Measurements from ENCODE around the gene P3H2. TPM values are rescaled to one million over a fixed set of nuclear protein-coding genes. Genes with fewer than 3 reads are reported as not detected.

P3H2 gene
- total and polyA plus RNA-seq, 2 experiments from 2014 or later: 8.2 to 24.2 TPM

- no peak for TF ChIP-seq ETS1 (IDR thresholded peaks at IDR 0.05)
- TF ChIP-seq NANOG (IDR thresholded peaks at IDR 0.05; ENCODE audit: borderline replicate concordance): no peak
- TF ChIP-seq POLR2AphosphoS5 (IDR thresholded peaks at IDR 0.05; ENCODE audit: low read depth): no peak
- no peak for TF ChIP-seq EZH2phosphoT487 (IDR thresholded peaks at IDR 0.05; ENCODE audit: unreplicated experiment)
- no peak for TF ChIP-seq EZH2 (IDR thresholded peaks at IDR 0.05; ENCODE audit: low read depth, unreplicated experiment)
- TF ChIP-seq ZNF114 (CRISPR knock-in tag; IDR thresholded peaks at IDR 0.05): no peak
- no peak for TF ChIP-seq JUNB (IDR thresholded peaks at IDR 0.05; ENCODE audit: unreplicated experiment)
These were observed 2.7 kb downstream of the P3H2 start (continued) for GRCh38 chr3:190117981-190118380.

DNA sequence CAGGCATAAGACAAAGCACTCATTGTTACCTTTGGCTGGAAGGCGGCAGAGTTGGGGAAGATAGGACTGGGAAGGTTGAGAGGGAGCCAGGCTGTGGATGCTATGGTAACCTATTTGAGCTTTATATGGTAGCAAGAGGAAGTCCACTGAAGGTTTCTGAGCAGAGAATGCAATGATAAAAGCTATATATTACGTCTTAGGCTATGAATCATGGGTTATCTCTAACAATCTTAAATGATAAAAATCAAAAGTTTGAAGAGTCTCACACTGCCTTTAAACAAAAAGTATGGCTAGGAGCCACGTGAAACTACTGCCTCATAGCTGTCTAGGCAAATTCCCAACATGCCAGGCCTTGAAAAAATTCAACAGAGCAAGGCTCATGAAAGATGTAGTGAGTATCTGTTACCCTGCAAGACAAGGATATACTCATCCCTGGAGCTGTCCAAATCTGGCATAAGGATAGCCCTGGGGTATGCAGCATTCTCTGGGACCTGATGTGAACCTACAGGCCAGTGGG lies 4.1 kb downstream of the P3H2 start:
- Mint-ChIP-seq H3K27ac (no peak overlapping the region), H3K4me1 (peaks cover 45% of the 10 kb centered on the region), H3K4me3 (no peak overlapping the region), H3K27me3 (ENCODE audit: insufficient read depth, low read depth, poor library complexity) (peaks cover 12% of the 10 kb centered on the region), H3K9me3 (no peaks in the 10 kb centered on the region; the same call in 1 of the 3 replicates), H3K36me3 (ENCODE audit: low read depth) (peaks cover 16% of the 10 kb centered on the region)
- Histone ChIP-seq H3K4me3 (no peak overlapping the region), H3K4me2 (no peak overlapping the region), H3K79me2 (replicated peaks; ENCODE audit: insufficient read depth) (peaks cover 12% of the 10 kb centered on the region), H3F3A (replicated peaks; ENCODE audit: low read depth) (peaks cover 3% of the 10 kb centered on the region; the same call in 1 of the 2 replicates), H3K36me3 (ENCODE audit: insufficient read depth) (peaks cover 3% of the 10 kb centered on the region; the same call in 1 of the 2 replicates), H3K27me3 (ENCODE audit: insufficient read depth) (peaks cover 22% of the 10 kb centered on the region), H3K9me2 (ENCODE audit: insufficient read depth) (no peaks in the 10 kb centered on the region), H3K27ac (ENCODE audit: low read depth) (no peak overlapping the region), H3K4me1 (ENCODE audit: insufficient read depth) (peaks cover 22% of the 10 kb centered on the region), H2AFZ (no peak overlapping the region), H4K20me1 (replicated peaks; ENCODE audit: insufficient read depth) (peaks cover 4% of the 10 kb centered on the region; the same call in 1 of the 2 replicates)
- DNase-seq (ENCODE audit: low spot score): no peak
- no peak for ATAC-seq
- TF ChIP-seq EZH2phosphoT487 (IDR thresholded peaks at IDR 0.05; ENCODE audit: unreplicated experiment): no peak
- TF ChIP-seq CTCF (conservative IDR thresholded peaks at IDR 0.05; ENCODE audit: low read depth in 2 of 2): no peak
- TF ChIP-seq EZH2 (IDR thresholded peaks at IDR 0.05; ENCODE audit: low read depth, unreplicated experiment): no peak
- TF ChIP-seq, protein P1, sequence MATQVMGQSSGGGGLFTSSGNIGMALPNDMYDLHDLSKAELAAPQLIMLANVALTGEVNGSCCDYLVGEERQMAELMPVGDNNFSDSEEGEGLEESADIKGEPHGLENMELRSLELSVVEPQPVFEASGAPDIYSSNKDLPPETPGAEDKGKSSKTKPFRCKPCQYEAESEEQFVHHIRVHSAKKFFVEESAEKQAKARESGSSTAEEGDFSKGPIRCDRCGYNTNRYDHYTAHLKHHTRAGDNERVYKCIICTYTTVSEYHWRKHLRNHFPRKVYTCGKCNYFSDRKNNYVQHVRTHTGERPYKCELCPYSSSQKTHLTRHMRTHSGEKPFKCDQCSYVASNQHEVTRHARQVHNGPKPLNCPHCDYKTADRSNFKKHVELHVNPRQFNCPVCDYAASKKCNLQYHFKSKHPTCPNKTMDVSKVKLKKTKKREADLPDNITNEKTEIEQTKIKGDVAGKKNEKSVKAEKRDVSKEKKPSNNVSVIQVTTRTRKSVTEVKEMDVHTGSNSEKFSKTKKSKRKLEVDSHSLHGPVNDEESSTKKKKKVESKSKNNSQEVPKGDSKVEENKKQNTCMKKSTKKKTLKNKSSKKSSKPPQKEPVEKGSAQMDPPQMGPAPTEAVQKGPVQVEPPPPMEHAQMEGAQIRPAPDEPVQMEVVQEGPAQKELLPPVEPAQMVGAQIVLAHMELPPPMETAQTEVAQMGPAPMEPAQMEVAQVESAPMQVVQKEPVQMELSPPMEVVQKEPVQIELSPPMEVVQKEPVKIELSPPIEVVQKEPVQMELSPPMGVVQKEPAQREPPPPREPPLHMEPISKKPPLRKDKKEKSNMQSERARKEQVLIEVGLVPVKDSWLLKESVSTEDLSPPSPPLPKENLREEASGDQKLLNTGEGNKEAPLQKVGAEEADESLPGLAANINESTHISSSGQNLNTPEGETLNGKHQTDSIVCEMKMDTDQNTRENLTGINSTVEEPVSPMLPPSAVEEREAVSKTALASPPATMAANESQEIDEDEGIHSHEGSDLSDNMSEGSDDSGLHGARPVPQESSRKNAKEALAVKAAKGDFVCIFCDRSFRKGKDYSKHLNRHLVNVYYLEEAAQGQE (IDR thresholded peaks at IDR 0.05; ENCODE audit: unreplicated experiment): peak; percentile 45
- TF ChIP-seq STAT1 (IDR thresholded peaks at IDR 0.05; ENCODE audit: unreplicated experiment): no peak
- TF ChIP-seq ZNF331 (CRISPR knock-in tag; IDR thresholded peaks at IDR 0.05; ENCODE audit: low read depth): no peak

All from GM23338 (cell line).